Keratinocyte (primary cell): ENCODE data around the gene LRRTM2. TPM values are rescaled to one million over a fixed set of nuclear protein-coding genes. Genes with fewer than 3 reads are reported as not detected.

Experiments used
- DNase-seq: peaks from one replicate; pipeline ENCODE4 v3.0.0-alpha.2; 2011; ENCODE audit warnings: low read depth, missing footprints, low spot score
- FAIRE-seq: peaks from 2 replicates; lab custom pipeline; 2011; peaks lifted over from hg19 to GRCh38; lab: Jason Lieb, UNC
- H2AFZ ChIP-seq: 2 replicates; pipeline ENCODE4 v1.6.0; 2012; ENCODE audit warnings: low read length, control low read depth, inconsistent platforms; ENCODE audit not compliant: control insufficient read depth
- H3K27ac ChIP-seq: 2 replicates; pipeline ENCODE4 v1.5.1; 2011; ENCODE audit warnings: low read length; ENCODE audit not compliant: control insufficient read depth, insufficient read depth
- H3K27me3 ChIP-seq: 3 replicates; pipeline ENCODE4 v1.6.0; 2011; ENCODE audit warnings: low read length; ENCODE audit not compliant: control insufficient read depth, insufficient read depth; ENCODE audit errors: extremely low read depth
- H3K36me3 ChIP-seq, 2 experiments: 2 replicates in 1 of 2; 3 replicates in 1 of 2; pipeline ENCODE4 v1.5.1; 2011; ENCODE audit warnings: low read length in 2 of 2, mild to moderate bottlenecking in 1 of 2; ENCODE audit not compliant: control insufficient read depth in 2 of 2, insufficient read depth in 2 of 2; ENCODE audit errors: extremely low read depth in 1 of 2
- H3K4me1 ChIP-seq: 3 replicates; pipeline ENCODE4 v1.5.1; 2011; ENCODE audit warnings: low read length; ENCODE audit not compliant: control insufficient read depth, insufficient read depth; ENCODE audit errors: extremely low read depth
- H3K4me2 ChIP-seq: 3 replicates; pipeline ENCODE4 v1.6.0; 2011; ENCODE audit warnings: low read depth, low read length; ENCODE audit not compliant: control insufficient read depth, insufficient read depth; ENCODE audit errors: extremely low read depth
- H3K4me3 ChIP-seq, 3 experiments: fragments of 200-600 bp in 1 of 3; sonication (generic) in 1 of 3; 2 replicates in 2 of 3; 3 replicates in 1 of 3; pipeline ENCODE4 v1.5.1; 2011 to 2016; ENCODE audit warnings: low read length in 3 of 3, mild to moderate bottlenecking in 3 of 3, control low read depth in 2 of 3, inconsistent platforms in 1 of 3, low read depth in 1 of 3, mixed read lengths in 1 of 3, mixed run types in 1 of 3, moderate library complexity in 1 of 3; ENCODE audit not compliant: control insufficient read depth in 2 of 3, insufficient read depth in 2 of 3; ENCODE audit errors: extremely low read depth in 1 of 3
- H3K79me2 ChIP-seq: 2 replicates; pipeline ENCODE4 v1.6.0; 2012; ENCODE audit warnings: low read length; ENCODE audit not compliant: control insufficient read depth, insufficient read depth
- H3K9ac ChIP-seq: 3 replicates; pipeline ENCODE4 v1.6.0; 2011; ENCODE audit warnings: low read length; ENCODE audit not compliant: control insufficient read depth, insufficient read depth; ENCODE audit errors: extremely low read depth
- H3K9me1 ChIP-seq: 3 replicates; pipeline ENCODE4 v1.6.0; 2011; ENCODE audit warnings: low read length; ENCODE audit not compliant: control insufficient read depth, insufficient read depth; ENCODE audit errors: extremely low read depth
- H3K9me3 ChIP-seq: 2 replicates; pipeline ENCODE4 v1.5.1; 2012; ENCODE audit warnings: low read depth, low read length; ENCODE audit not compliant: control insufficient read depth
- H4K20me1 ChIP-seq: 3 replicates; pipeline ENCODE4 v1.6.0; 2011; ENCODE audit warnings: low read length; ENCODE audit not compliant: control insufficient read depth, insufficient read depth; ENCODE audit errors: extremely low read depth
- CTCF ChIP-seq, 3 experiments: IDR thresholded peaks in 1 of 3; conservative IDR thresholded peaks in 1 of 3; optimal IDR thresholded peaks in 1 of 3; 2 replicates in 2 of 3; 3 replicates in 1 of 3; pipeline versions ENCODE3 to v1.5.1; 2011; ENCODE audit warnings: low read length in 3 of 3, mild to moderate bottlenecking in 3 of 3, moderate library complexity in 2 of 3, control low read depth in 1 of 3, inconsistent platforms in 1 of 3; ENCODE audit not compliant: insufficient read depth in 2 of 3; ENCODE audit errors: extremely low read depth in 1 of 3
- EZH2 ChIP-seq: IDR thresholded peaks from one replicate; pipeline ENCODE4 v1.6.1; 2012; ENCODE audit warnings: inconsistent platforms, mild to moderate bottlenecking, low read length, moderate library complexity
- dilution Hi-C: fragments of 300-500 bp; cut with MboI; formaldehyde crosslinking; loops from one replicate; pipeline ENCODE4 v1.7.0; 2020; ENCODE audit warnings: low sequenced_read_pairs; ENCODE audit not compliant: extremely low pct_ligation_motif_present
- polyA plus RNA-seq, 5 experiments: library from polyadenylated mRNA; depleted of rRNA in 3 of 5; stranded (reverse) in 3 of 5; stranded (forward) in 1 of 5; unstranded in 1 of 5; fragments of >200 nt; gene quantifications; 1 replicate in 1 of 5; 2 replicates in 3 of 5; 3 replicates in 1 of 5; pipeline versions ENCODE4 v1.2.1 to v1.2.3, GENCODE V29; 2011 to 2012; ENCODE audit warnings: missing spikeins in 2 of 5, low read depth in 1 of 5, low replicate concordance in 1 of 5

Gene LRRTM2
- polyA plus RNA-seq, 1 donor (not counting 4 experiments of a cell fraction or from before 2014, with no cell fraction given), result not detected

- no peak overlapping the region for H3K4me3 ChIP-seq
- H4K20me1 ChIP-seq, result no peaks in the 10 kb centered on the region
- H3K9ac ChIP-seq, result no peak overlapping the region
- H3K79me2 ChIP-seq, result no peaks in the 10 kb centered on the region
- TF ChIP-seq CTCF (optimal IDR thresholded peaks at IDR 0.05 in 1 of 3, IDR thresholded peaks at IDR 0.05 in 1 of 3, conservative IDR thresholded peaks at IDR 0.05 in 1 of 3; ENCODE audit: extremely low read depth in 1 of 3, insufficient read depth in 2 of 3, low read length in 3 of 3), result no peak
- TF ChIP-seq EZH2, result no peak
- no peaks in the 10 kb centered on the region for H3K9me1 ChIP-seq
- no peaks in the 10 kb centered on the region for H3K27me3 ChIP-seq
- H3K27ac ChIP-seq, result no peak overlapping the region
- H3K4me1 ChIP-seq, result peaks cover 21% of the 10 kb centered on the region
- no peak overlapping the region for H2AFZ ChIP-seq
- H3K9me3 ChIP-seq, result no peaks in the 10 kb centered on the region
- no peak overlapping the region for H3K4me2 ChIP-seq
- dilution Hi-C loops, result no loop called here
- FAIRE-seq (no peak), DNase-seq (no peak)
- peaks cover 0 to 12% of the 10 kb centered on the region in 2 experiments for H3K36me3 ChIP-seq
These were observed 23.2 kb upstream of the LRRTM2 start for GRCh38 chr5:138898299-138898698.

- Histone ChIP-seq H3K27ac (no peak overlapping the region), H4K20me1 (no peaks in the 10 kb centered on the region), H3K9me1 (no peaks in the 10 kb centered on the region), H3K27me3 (no peaks in the 10 kb centered on the region), H3K4me2 (no peak overlapping the region), H3K9me3 (no peaks in the 10 kb centered on the region), H2AFZ (no peak overlapping the region), H3K4me1 (peaks cover 17% of the 10 kb centered on the region), H3K79me2 (peaks cover 2% of the 10 kb centered on the region), H3K4me3 (no peak overlapping the region), H3K36me3 (peaks cover 3 to 18% of the 10 kb centered on the region in 2 experiments), H3K9ac (no peak overlapping the region)
- DNase-seq, result no peak
- FAIRE-seq, result no peak
- dilution Hi-C loops, result no loop called here
- no peak for TF ChIP-seq CTCF (optimal IDR thresholded peaks at IDR 0.05 in 1 of 3, IDR thresholded peaks at IDR 0.05 in 1 of 3, conservative IDR thresholded peaks at IDR 0.05 in 1 of 3; ENCODE audit: extremely low read depth in 1 of 3, insufficient read depth in 2 of 3, low read length in 3 of 3)
- no peak for TF ChIP-seq EZH2
These were observed 20.8 kb upstream of the LRRTM2 start for GRCh38 chr5:138895918-138896317.
